COLO829 (cell line): ENCODE measurements around the gene GARS1.
"Not testable (repeated sequence)": the region's sequence is repeated elsewhere in the genome, so short reads cannot be mapped to it uniquely, and the experiment has no call there.

Source experiments
- DNase-seq: peaks from one replicate; pipeline ENCODE4 v3.0.0; 2012; ENCODE audit warnings: low spot score

Gene GARS1

DNA sequence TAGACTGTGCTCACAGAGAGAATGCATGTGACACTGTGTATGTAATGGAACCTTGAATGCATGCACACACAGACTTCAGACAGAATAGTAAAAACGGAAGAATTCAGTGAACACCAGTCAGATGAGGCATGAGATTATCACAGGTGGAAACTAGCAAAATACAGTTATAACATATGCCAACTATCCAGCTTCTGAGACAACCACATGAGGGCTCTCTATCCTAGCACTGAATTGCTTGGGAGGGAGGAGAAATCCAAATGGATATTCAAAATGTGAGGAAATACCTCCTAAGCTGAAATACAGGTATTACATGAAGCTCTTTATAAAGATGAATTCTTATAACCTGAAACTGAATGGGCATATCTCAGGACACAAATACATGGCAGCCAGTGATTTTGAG, 30.6 kb downstream of the GARS1 start:
- DNase-seq: no peak

DNA sequence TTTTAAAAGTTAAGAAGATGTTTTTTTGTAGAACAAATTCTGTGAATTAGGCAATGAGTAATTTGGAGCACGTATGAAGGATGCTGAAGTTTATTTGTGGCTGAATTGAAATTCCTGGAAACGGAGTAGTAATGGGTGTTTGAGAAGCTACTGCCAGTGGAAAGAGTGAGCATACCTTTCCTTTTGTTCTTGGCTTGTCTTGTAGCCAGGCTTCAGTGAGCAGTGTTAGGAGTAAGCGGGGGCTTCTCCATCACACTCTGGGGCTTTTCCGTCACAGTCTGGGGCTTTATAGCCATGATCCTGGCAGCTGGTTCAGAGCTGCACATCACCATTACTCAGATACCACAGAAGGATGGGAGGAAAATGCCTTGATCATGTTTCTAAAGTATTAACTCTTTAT, 32.3 kb downstream of the GARS1 start:
- DNase-seq: no peak

DNA sequence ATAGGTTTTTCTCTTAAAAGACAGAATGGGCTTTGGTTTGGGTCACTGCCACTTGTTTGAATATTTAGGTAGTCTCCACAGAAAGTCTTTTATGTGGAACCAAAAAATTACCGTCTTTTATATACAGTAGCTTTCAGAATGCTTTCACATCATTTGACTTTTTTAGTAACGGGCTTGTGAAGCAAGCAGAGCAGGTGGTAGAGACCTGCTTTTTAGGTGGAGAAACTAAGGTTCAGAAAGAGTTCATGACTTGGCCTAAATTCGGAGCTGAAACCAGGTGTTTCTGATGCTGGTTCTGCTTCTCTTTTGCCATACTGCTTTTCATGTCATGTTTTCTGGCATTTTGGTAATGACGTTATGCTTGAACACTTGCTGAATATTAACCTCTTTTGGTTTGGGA, 36.3 kb downstream of the GARS1 start:
- no peak for DNase-seq

DNA sequence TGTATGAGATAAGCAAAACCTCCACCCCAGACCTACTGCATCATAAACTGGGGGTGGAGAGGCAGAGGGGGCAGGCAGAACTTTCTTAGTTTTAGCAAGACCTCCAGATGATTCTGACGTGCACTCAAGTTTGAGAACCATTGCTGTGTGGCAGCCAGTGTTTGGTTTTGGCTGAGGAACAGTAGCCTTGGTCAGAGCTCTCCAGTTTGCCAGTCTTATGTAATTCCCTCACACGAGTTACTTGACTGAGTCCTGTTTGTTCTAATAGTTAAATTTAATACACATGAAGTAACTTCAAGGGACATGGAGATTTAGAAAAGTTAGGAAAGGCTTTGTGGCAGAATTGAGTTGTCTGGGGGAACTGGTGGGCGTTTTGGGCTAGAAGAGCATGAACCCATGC, 38.5 kb downstream of the GARS1 start:
- no peak for DNase-seq

DNA sequence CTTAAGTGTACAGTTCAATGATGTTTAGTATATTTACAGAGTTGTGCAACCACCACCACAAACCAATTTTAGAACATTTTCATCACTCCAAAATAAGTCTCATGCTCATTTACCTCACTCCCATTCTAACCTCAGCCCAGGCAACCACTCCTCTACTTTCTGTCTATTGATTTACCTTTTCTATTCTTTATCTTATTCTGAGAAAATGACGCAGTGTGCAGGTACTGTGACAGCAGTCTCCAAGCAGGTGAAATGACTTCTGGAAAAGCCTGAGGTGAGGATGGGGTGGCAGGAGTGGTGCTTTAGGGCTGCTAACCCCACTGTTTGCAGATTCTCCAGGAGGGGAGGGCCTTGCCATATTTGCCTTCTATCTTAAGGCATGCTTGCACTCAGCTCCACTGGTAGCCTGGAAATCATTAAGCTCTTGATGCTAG, 39.5 kb downstream of the GARS1 start:
- no peak for DNase-seq

DNA sequence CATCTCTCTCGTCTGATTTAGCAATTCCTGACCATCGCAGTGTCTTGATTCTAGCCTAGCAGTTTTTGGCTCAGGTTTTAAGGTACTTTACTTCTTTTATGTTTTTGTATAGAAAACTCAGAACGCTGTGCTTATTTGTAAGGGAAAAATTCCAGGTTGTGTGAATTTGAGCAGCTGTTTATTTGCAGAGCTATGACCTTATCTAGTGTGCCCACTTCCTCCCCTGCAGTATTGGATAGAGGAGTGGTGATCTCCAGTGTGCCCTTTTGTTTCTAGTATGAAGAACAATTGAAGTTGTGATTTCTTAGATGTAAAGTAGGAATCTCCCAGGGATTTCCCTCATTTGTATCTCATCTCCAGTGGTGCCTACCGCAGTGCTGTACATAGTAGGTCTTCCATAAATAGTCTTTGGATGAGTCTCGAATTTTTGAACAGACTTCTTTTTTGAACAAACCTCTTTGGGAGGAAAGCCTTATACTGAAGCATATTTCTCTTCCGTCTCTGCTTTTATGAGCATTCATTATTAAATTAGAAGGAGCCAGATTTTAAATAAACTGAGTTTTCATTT, 40.0 kb downstream of the GARS1 start:
- no peak for DNase-seq

DNA sequence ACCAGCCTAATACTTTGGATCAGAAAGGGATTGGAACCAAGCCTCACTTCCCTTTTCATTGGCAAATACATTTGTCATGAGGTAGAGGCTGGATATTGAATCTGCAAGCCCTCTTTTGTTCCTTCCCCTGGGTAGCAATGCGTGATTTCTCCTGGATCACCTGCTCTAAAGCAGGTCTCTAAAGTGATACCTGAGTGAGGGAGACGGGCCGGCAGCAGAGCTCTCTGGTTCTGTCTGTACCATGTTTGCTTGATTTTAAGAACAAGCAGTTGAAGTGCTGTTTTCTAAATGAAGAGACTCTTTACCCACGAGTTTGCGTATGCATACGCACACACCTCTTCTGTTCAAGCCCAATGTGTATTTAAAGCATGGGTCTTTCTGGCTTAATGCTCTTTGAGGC, 41.1 kb downstream of the GARS1 start:
- no peak for DNase-seq

DNA sequence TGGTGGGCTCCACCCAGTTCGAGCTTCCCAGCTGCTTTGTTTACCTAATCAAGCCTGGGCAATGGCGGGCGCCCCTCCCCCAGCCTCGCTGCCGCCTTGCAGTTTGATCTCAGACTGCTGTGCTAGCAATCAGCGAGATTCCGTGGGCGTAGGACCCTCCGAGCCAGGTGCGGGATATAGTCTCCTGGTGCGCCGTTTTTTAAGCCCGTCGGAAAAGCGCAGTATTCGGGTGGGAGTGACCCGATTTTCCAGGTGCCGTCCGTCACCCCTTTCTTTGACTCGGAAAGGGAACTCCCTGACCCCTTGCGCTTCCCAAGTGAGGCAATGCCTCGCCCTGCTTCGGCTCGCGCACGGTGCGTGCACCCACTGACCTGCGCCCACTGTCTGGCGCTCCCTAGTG, 47.6 kb downstream of the GARS1 start:
- DNase-seq: not testable (repeated sequence)

DNA sequence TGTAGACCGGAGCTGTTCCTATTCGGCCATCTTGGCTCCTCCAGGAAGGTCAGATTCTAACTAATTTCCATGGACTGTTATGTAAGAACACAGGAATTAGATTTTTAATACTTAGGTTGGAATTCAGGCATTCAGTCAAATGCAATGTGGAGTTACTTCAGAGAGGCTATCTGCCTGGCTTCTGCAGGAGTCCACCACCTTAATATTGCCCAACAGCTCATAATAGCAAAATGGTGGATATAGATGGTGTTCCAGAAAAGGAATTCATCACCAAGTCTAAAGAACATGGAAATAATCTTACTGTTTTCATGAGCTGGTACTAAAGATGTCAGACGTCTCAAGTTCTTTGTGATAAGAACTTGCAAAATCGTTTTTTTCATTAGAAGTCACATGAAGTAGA, 48.1 kb downstream of the GARS1 start:
- no peak for DNase-seq

DNA sequence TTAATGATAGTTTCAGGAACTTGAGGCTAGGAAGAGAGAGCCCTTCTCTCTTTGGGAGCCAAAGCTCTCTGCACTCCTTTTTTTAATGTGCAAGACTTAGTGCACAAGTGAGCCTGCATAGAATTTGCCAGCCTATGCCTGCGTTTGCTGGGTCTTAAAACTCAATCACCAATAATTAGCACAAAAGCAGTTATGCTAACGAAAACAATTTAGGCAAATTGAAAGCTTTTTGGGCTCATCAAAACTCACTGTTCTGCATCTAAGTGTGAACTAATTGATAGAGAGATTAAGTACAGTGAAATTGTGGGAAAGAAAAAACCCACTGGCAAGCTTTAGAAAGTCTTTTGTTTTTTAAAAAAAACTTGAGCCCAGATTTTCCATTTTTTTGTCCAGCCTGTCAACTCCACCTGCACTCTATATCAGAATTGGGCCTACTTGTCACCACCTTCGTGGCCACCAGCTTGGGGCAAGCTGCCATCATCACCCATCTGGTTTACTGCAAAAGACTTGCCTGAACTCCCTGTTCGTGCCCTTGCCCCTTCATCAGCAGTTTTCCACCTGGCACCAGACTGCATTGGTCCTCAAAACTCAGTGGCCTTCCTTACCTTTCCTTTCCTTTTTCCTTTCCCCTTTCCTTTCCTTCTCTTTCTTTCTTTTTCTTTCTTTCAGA, 49.7 kb downstream of the GARS1 start:
- DNase-seq: no peak

DNA sequence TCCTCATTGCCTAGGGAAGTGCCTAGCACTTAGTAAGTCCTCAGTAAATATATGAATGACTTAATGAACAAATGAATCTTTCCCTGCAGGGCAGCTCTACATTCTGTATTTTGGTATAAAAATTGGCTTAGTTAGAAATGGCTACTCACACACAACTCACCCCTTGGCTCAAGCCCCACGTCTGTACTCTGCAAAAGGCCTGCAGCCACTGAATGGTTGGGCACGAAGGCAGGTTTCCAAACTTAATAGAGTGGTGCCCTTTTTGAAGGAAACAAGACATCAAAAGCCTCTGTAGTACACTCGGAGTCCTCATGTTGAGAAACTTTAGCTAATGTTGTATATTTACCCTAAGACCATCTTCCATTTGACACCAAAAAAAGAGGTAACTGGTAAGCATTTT, 51.0 kb downstream of the GARS1 start:
- no peak for DNase-seq

DNA sequence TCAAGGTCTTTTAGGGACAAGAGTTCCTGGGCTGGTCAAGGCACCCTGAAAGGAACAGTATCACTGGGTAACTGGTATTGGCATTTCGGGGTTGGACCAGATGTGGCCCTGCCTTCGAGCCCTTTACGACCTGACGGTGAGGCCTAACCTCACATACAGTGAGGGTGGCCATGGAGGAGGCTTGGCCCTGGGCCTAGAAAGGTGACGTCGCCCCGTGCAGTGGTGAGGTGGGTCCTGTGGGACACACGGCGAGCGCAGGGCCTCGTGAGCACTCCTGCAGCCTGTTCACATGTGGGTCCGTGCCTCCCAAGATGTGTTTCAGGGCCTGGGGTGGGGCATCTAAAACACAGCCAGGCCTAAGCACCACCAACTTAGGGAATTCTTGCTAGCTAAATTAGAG, 51.5 kb downstream of the GARS1 start:
- DNase-seq: no peak

DNA sequence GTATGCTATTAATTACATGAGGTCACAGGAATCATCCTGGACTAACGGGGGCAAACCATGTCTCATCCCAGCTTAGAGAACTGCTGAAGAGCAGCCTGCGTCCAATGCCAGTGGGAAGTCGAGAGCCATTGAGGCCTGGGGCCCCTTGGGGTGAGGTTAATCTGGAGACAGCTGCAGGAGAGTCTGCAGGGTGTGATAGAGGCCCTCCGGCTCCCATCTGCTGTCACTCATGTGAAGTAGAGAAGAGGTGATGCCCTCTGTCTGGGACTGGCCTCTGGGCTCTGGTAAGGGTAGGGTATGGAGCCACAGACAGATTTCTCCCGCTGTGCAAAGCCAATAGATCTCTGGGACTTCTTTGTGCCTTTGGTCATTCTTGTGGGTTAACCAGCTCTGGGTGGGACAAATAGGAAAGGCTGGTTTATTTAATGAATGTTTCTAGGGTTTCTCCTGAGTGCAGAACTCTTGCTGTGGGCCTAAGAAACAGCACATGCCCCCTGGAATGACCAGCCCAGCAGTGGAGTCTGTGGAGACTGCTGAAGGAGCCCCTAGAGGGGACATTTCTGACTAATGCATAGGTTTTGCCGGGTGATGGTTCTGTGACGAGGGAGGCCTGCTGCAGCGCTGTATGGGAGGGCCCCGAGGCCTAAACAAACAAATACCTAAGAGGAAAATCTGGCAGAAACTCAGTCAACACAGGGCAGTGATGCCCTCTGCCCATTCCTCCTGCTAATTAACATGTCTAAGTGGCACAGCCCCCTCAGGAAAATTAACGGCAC, 53.1 kb downstream of the GARS1 start:
- no peak for DNase-seq

DNA sequence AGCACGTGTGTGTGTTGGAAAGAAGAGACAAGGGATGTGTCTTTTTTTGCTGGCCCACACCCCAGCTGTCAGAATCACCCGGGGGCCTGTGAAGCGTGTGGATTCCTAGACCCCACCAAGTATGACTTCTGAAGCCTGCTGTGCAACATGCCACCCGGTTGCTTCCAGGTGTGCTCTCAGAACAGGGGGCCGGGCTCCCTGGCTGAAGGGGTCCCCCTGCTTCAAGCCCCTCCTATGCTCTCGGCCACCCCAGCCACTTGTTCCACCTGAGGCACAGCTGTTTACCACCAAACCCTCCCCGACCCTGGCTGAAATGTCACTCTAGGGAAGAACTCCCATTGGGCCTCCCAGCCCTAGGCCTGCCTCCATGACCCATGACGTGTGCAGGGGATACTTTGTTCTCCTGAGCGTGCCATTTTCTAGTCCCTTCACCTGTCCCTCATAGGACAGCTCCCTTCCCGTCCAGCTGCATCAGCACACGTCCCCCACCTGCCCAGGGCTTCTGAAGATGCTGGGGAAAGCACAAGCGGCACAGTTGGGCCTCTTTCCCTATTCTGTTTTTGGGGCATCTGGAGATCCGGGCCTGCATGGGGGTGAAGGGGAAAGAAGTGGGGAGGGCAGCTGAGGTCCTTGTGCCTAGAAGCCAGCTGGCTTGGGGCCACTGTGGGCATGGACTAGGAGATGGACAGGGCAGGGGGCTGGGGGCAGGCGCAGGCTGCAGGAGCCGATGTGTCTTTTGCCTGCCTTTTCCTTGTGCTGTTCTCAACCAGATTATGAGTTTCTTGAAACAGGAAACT, 54.3 kb downstream of the GARS1 start:
- no peak for DNase-seq

DNA sequence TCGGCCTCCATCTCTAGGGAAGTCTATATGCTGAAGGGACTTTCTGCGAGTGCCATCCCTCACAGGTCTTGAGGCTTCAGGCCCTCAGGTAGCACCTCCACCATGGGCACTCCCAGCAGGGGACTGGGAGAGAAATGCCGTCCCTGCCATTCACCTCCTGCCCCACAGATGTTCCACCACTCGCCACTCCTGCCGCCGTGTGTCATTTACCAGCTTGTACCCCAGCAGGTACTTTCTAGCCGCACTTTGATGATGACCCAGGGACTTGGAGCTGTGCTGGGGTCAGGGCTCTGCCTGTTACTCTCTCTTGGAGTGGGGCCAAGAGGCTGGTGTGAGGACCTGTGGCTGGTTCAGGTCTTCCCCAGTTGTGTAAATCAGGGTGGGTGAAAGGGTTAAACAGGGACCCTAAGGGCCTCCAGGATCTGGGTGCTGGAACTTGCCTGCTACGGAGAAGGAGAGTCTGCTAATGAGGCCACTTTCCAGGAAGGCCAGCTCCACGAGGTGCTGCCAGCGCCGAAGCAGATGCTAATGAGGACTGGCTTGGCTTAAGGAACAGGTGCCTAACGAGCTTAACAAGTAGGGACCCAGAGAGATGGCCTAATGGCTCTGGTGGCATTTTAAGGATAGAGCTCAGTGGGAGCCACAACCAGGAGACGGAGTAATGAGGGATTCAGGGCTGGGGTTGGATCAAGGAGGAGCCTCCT, 55.2 kb downstream of the GARS1 start:
- no peak for DNase-seq

DNA sequence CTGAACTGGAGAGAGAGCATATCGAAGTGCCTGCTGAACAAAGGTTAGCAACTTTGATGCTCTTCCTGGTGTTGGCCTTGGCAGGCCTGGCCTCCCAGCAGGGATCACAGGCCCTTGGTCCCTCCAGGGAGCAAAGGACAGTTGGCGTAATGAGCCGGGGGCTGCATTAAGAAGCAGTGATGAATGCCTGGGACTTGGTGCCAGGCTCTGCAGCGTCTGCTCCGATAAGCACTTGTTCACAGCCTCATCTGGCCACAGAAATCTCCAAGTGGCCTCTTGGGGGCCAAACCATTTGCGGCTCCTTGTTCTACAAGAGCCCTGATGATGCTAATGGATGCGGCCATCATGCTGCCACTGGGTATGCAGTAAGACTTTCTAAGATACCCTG, 55.7 kb downstream of the GARS1 start:
- DNase-seq: no peak

DNA sequence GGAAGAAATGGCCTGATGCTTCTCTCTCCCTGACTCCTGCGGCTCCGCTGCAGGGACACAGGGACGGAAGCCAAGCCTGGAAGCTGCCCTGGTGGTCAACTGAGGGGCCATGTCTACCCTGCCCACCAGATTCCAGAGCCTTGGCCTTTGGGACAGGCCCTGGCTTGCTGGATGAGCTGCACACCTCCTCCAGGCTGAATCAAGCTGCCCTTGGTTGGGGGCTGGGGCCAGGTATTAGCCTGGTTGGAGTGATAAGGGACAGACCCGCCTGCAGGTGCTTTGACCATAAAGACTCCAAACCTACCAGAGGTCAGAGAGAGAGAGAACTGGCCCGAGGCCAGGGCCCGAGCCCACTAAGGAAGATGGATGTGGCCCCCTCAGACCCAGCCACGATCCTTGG, 57.5 kb downstream of the GARS1 start:
- DNase-seq: no peak

DNA sequence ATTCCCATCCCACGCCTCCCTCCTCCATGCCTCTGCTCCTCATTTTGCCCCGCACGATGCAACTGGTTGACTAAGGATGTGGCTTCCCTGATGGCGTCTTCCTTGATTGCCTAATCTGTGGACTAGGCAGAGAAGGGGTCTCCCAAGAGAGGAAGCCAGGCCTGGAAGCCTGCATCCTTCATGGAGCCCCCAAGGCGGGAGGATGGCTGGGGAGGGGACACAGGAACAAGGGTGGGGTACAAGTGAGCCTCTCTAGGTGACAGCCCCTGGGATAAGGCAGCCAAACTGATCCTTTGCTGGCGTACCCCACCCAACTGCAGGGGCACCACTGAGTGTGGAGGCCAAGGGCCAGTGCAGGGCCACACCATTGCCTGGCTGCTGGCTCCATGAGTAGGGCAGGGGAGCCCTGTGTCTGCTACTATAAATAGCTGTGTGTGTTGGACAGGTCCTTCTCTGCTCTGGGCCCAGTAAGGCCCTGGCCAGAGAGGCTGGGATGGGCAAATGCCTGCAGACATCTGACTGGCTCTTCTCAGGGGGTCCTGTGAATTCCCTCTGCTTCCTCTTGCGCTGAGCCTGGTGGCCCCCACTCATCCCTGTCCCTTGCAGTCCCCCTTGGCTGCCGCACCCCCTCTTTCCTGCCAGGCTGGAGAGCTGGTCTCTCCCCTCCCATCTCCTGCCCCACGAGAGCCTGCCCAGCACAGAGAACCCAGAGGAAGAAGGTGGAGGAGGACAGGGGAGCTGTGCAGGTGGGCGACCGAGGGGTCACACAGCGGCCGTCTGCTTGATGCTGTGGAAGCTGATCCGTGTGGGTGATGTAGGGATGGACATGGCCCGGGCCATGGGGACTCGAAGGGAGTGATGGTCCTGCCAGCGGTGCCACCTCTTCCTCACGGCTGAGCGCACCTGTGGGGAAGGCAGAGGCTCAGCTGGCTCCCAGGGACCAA, 58.3 kb downstream of the GARS1 start:
- no peak for DNase-seq

DNA sequence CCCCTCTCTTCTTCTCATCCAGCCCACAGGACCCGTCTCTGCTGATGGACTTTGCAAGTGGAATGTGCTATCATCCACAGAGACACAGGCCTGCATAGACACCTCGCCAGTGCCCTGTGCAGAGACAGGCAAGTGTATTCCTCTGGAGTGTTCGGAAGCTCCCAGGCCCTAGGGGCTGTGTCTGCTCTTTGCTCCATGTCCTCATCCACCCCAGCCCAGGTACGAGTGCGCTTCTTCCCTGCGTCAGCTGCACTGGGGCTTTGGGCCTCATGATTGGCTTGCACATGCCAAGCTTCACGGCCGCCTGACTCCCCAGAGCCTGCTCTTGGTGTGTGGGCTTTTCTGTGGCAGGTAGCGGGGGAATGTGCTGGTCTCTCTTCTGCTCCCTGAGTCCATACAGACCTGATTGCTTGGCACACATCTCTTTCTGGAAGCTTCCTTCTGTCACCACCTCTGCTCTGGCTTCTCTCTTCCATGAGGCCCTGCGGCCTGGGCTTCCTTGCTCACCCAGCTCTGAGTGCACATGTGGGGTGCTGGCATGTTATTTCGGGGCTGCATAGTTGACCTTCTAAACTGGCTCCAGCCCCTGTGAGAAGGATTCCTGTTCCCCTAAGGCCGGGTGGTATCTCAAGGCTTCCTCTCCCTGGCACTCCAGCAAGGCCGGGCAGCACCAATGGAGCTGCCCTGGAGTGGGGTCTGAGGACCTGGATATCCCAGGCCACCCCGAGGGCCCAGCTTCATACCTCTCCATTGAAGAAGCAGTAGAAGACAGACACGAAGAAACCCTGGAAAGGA, 59.8 kb downstream of the GARS1 start:
- no peak for DNase-seq
